Progenitor cell of endocrine pancreas (in vitro differentiated cells): Measurements from ENCODE around the gene ZSCAN29. TPM values are rescaled to one million over a fixed set of nuclear protein-coding genes. Genes with fewer than 3 reads are reported as not detected.
A peak's percentile ranks its signal among the peaks of the same experiment; 100 is the strongest.

Experiments used
- DNase-seq: peaks from one replicate; pipeline ENCODE4 v3.0.0; 2021; ENCODE audit warnings: low spot score; ENCODE audit not compliant: unreplicated experiment
- H3K27ac Mint-ChIP-seq: 2 replicates; pipeline ENCODE4 v1.8.0; 2021; ENCODE audit warnings: mild to moderate bottlenecking, moderate library complexity, mixed read lengths
- H3K27me3 Mint-ChIP-seq: 2 replicates; pipeline ENCODE4 v1.8.0; 2021; ENCODE audit warnings: mixed read lengths
- H3K36me3 Mint-ChIP-seq: 2 replicates; pipeline ENCODE4 v1.8.0; 2022; ENCODE audit warnings: mixed read lengths; ENCODE audit not compliant: insufficient read depth
- H3K4me1 Mint-ChIP-seq: 2 replicates; pipeline ENCODE4 v1.8.0; 2021; ENCODE audit warnings: low read depth, mixed read lengths
- H3K4me3 Mint-ChIP-seq: 2 replicates; pipeline ENCODE4 v1.8.0; 2021; ENCODE audit warnings: low read depth, mild to moderate bottlenecking, moderate library complexity, mixed read lengths
- H3K9me3 Mint-ChIP-seq: 2 replicates; pipeline ENCODE4 v1.8.0; 2021; ENCODE audit warnings: low read depth, mixed read lengths
- total RNA-seq: library from RNA; stranded (reverse); gene quantifications from 2 replicates; pipeline ENCODE4 v1.2.1, GENCODE V29; 2021
- TF ChIP-seq, protein P1 (sequence below): fragments of 200-600 bp; sonication (generic); IDR thresholded peaks from one replicate; pipeline ENCODE4 v1.5.0; 2021; ENCODE audit warnings: antibody characterized with exemption, mild to moderate bottlenecking; ENCODE audit not compliant: unreplicated experiment

ZSCAN29 gene
- total RNA-seq, 1 donor from 2014 or later: 73.8 TPM

GRCh38 chr15:43329217-43329959 lies 41.5 kb downstream of the ZSCAN29 start:
- TF ChIP-seq, protein P1, sequence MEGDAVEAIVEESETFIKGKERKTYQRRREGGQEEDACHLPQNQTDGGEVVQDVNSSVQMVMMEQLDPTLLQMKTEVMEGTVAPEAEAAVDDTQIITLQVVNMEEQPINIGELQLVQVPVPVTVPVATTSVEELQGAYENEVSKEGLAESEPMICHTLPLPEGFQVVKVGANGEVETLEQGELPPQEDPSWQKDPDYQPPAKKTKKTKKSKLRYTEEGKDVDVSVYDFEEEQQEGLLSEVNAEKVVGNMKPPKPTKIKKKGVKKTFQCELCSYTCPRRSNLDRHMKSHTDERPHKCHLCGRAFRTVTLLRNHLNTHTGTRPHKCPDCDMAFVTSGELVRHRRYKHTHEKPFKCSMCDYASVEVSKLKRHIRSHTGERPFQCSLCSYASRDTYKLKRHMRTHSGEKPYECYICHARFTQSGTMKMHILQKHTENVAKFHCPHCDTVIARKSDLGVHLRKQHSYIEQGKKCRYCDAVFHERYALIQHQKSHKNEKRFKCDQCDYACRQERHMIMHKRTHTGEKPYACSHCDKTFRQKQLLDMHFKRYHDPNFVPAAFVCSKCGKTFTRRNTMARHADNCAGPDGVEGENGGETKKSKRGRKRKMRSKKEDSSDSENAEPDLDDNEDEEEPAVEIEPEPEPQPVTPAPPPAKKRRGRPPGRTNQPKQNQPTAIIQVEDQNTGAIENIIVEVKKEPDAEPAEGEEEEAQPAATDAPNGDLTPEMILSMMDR: no peak

GRCh38 chr15:43325039-43325684 lies 45.7 kb downstream of the ZSCAN29 start:
- TF ChIP-seq, protein P1: no peak
- Mint-ChIP-seq H3K4me1 (peaks cover 8% of the 10 kb centered on the region), H3K4me3 (no peak overlapping the region), H3K27me3 (peaks cover 27% of the 10 kb centered on the region), H3K9me3 (no peaks in the 10 kb centered on the region), H3K36me3 (peaks cover 3% of the 10 kb centered on the region), H3K27ac (no peak overlapping the region)
- DNase-seq: no peak

More at GRCh38 chr15:43329217-43329959, 41.5 kb downstream of the ZSCAN29 start:
- H3K4me3 Mint-ChIP-seq: peak overlapping the region; percentile 92
- peaks cover 5% of the 10 kb centered on the region for H3K36me3 Mint-ChIP-seq
- peaks cover 16% of the 10 kb centered on the region for H3K4me1 Mint-ChIP-seq
- peak overlapping the region; percentile 97 for H3K27ac Mint-ChIP-seq
- peaks cover 12% of the 10 kb centered on the region for H3K27me3 Mint-ChIP-seq
- DNase-seq: peak; percentile 18
- no peaks in the 10 kb centered on the region for H3K9me3 Mint-ChIP-seq

GRCh38 chr15:43318990-43319771 lies 51.7 kb downstream of the ZSCAN29 start:
- TF ChIP-seq, protein P1: no peak
- Mint-ChIP-seq H3K9me3 (no peaks in the 10 kb centered on the region), H3K36me3 (no peaks in the 10 kb centered on the region), H3K4me3 (no peak overlapping the region), H3K27me3 (peaks cover 30% of the 10 kb centered on the region), H3K4me1 (no peaks in the 10 kb centered on the region), H3K27ac (no peak overlapping the region)
- no peak for DNase-seq

GRCh38 chr15:43317566-43318184 lies 53.2 kb downstream of the ZSCAN29 start:
- Mint-ChIP-seq H3K27me3 (peaks cover 37% of the 10 kb centered on the region), H3K9me3 (no peaks in the 10 kb centered on the region), H3K4me1 (no peaks in the 10 kb centered on the region), H3K36me3 (no peaks in the 10 kb centered on the region), H3K4me3 (no peak overlapping the region), H3K27ac (no peak overlapping the region)
- no peak for DNase-seq
- TF ChIP-seq, protein P1: no peak

- TF ChIP-seq, protein P1: no peak
- DNase-seq: no peak
- H3K4me3 Mint-ChIP-seq: no peak overlapping the region
- H3K4me1 Mint-ChIP-seq: no peaks in the 10 kb centered on the region
- no peaks in the 10 kb centered on the region for H3K9me3 Mint-ChIP-seq
- no peaks in the 10 kb centered on the region for H3K36me3 Mint-ChIP-seq
- H3K27ac Mint-ChIP-seq: no peak overlapping the region
- H3K27me3 Mint-ChIP-seq: peaks cover 39% of the 10 kb centered on the region
Measured at GRCh38 chr15:43316971-43317346, 53.9 kb downstream of the ZSCAN29 start.
